MM.1S (cell line): ENCODE data around the gene DCBLD2.

Experiments used
- CTCF ChIP-seq: fragments of 300-600 bp; sonication (generic); IDR thresholded peaks from 2 replicates; pipeline ENCODE4 v1.5.1; 2016; ENCODE audit warnings: antibody characterized with exemption, low read length, mixed read lengths
- EZH2 ChIP-seq: fragments of 300-600 bp; sonication (generic); optimal IDR thresholded peaks from 2 replicates; pipeline ENCODE3; 2017; ENCODE audit warnings: low read depth, mild to moderate bottlenecking, antibody characterized with exemption, low read length, mixed read lengths
- EZH2phosphoT487 ChIP-seq: fragments of 300-600 bp; sonication (generic); IDR thresholded peaks from 2 replicates; pipeline ENCODE4 v1.6.1; 2018; ENCODE audit warnings: antibody characterized with exemption, low read length

GRCh38 chr3:98798820-98799219 is 102.7 kb downstream of the DCBLD2 start:
- TF ChIP-seq CTCF (peak; percentile 19; the same call in 1 of the 2 replicates), EZH2 (no peak), EZH2phosphoT487 (no peak)
